Endometrial microvascular endothelial cells (primary cell): ENCODE measurements around the gene RNF2. TPM values are rescaled to one million over a fixed set of nuclear protein-coding genes. Genes with fewer than 3 reads are reported as not detected.

Experiments used
- total RNA-seq: library from RNA; depleted of rRNA; stranded (reverse); fragments of >200 nt; gene quantifications from one replicate; pipeline ENCODE4 v1.2.3, GENCODE V29; 2015; ENCODE audit errors: inconsistent ontology term

The RNF2 gene
- total RNA-seq, 1 donor from 2014 or later: 15.1 TPM

Other genes starting within 250 kb of the RNF2 start
- 21.0 TPM for gene NIBAN1, start 71.0 kb upstream of the RNF2 start, total RNA-seq
- gene TRMT1L, start 111.4 kb downstream of the RNF2 start, total RNA-seq: 34.7 TPM
- gene SWT1, start 111.6 kb downstream of the RNF2 start, total RNA-seq: 4.6 TPM